B cell (primary cell): ENCODE measurements around the gene PPP1R16B. TPM values are rescaled to one million over a fixed set of nuclear protein-coding genes. Genes with fewer than 3 reads are reported as not detected.

ENCODE experiments used
- ATAC-seq: fragments of 200-7000 bp; cut with Tn5 transposase; one replicate; pipeline ENCODE4 v1.10.0; 2021; ENCODE audit warnings: low read depth, mild to moderate bottlenecking, moderate number of reproducible peaks, moderate library complexity
- CTCF ChIA-PET: fragments of 350-600 bp; sonication (Branson Sonifier 250); formaldehyde crosslinking; loops from one replicate; lab custom pipeline; 2021; ENCODE audit warnings: antibody characterized with exemption, inconsistent platforms; lab: Charles Lee
- POLR2A ChIA-PET: fragments of 350-600 bp; sonication (Branson Sonifier 250); formaldehyde crosslinking; loops from one replicate; lab custom pipeline; 2021; ENCODE audit warnings: antibody characterized with exemption; lab: Charles Lee
- DNase-seq: peaks from one replicate; pipeline ENCODE4 v3.0.0; 2013
- H2AFZ ChIP-seq: 2 replicates; pipeline ENCODE4 v1.6.1; 2012; ENCODE audit warnings: mild to moderate bottlenecking, low read depth, low read length; ENCODE audit not compliant: insufficient read depth, poor library complexity, severe bottlenecking
- H3K27ac ChIP-seq, 2 donors: 1 replicate in 1 of 2; 2 replicates in 1 of 2; pipeline ENCODE4 v1.5.1; 2012 to 2013; ENCODE audit warnings: low read length in 2 of 2, mild to moderate bottlenecking in 2 of 2, moderate library complexity in 1 of 2
- H3K27me3 ChIP-seq, 4 experiments: fragments of 200-600 bp in 1 of 4; sonication (generic) in 1 of 4; replicated peaks in 1 of 4; 1 replicate in 2 of 4; 2 replicates in 2 of 4; pipeline versions ENCODE4 v1.6.1 to v1.7.0; 2013 to 2016; ENCODE audit warnings: low read length in 3 of 4, mild to moderate bottlenecking in 2 of 4, mixed read lengths in 1 of 4, moderate library complexity in 1 of 4; ENCODE audit not compliant: insufficient read depth in 4 of 4, control insufficient read depth in 3 of 4; ENCODE audit errors: control extremely low read depth in 1 of 4
- H3K36me3 ChIP-seq, 2 experiments: replicated peaks in 1 of 2; 1 replicate in 1 of 2; 2 replicates in 1 of 2; pipeline versions ENCODE4 v1.6.1 to v1.7.1; 2013; ENCODE audit warnings: low read length in 1 of 2; ENCODE audit not compliant: insufficient read depth in 2 of 2, control insufficient read depth in 1 of 2; ENCODE audit errors: control extremely low read depth in 1 of 2, extremely low read depth in 1 of 2
- H3K4me1 ChIP-seq, 2 donors: fragments of 200-600 bp in 1 of 2; sonication (generic) in 1 of 2; 1 replicate in 1 of 2; 2 replicates in 1 of 2; pipeline versions ENCODE4 v1.5.1 to v1.6.1; 2013 to 2017; ENCODE audit warnings: low read length in 2 of 2; ENCODE audit not compliant: control insufficient read depth in 2 of 2, insufficient read depth in 2 of 2
- H3K4me2 ChIP-seq: replicated peaks from 2 replicates; pipeline ENCODE3; 2012; ENCODE audit warnings: mild to moderate bottlenecking, low read depth, low read length; ENCODE audit not compliant: poor library complexity, severe bottlenecking
- H3K4me3 ChIP-seq, 5 experiments: fragments of 200-600 bp in 1 of 5; sonication (generic) in 1 of 5; 1 replicate in 3 of 5; 2 replicates in 2 of 5; pipeline versions ENCODE4 v1.5.1 to v1.7.0; 2011 to 2016; ENCODE audit warnings: low read length in 4 of 5, mild to moderate bottlenecking in 4 of 5, low read depth in 2 of 5, control low read depth in 1 of 5, moderate library complexity in 1 of 5; ENCODE audit not compliant: insufficient read depth in 1 of 5; ENCODE audit errors: control extremely low read depth in 1 of 5, extremely low read depth in 1 of 5
- H3K79me2 ChIP-seq: fragments of 200-600 bp; sonication (generic); one replicate; pipeline ENCODE4 v1.6.0; 2016; ENCODE audit warnings: low read length; ENCODE audit not compliant: control insufficient read depth, insufficient read depth
- H3K9ac ChIP-seq: fragments of 200-600 bp; sonication (generic); 2 replicates; pipeline ENCODE4 v1.6.1; 2017; ENCODE audit warnings: mild to moderate bottlenecking, low read length, moderate library complexity
- H3K9me3 ChIP-seq, 3 donors: one replicate each; pipeline versions ENCODE4 v1.6.1 to v1.7.1; 2013; ENCODE audit warnings: low read length in 2 of 3; ENCODE audit not compliant: control insufficient read depth in 2 of 3, insufficient read depth in 1 of 3; ENCODE audit errors: control extremely low read depth in 1 of 3
- H4K20me1 ChIP-seq: 2 replicates; pipeline ENCODE4 v1.6.0; 2012; ENCODE audit warnings: mild to moderate bottlenecking, low read length; ENCODE audit not compliant: insufficient read depth, control insufficient read depth, poor library complexity, severe bottlenecking
- H3K27ac Mint-ChIP-seq: one replicate; pipeline ENCODE4 v1.8.0; 2021; ENCODE audit warnings: mixed read lengths
- H3K27me3 Mint-ChIP-seq: one replicate; pipeline ENCODE4 v1.8.0; 2021; ENCODE audit warnings: mixed read lengths
- H3K4me1 Mint-ChIP-seq: one replicate; pipeline ENCODE4 v1.8.0; 2021; ENCODE audit warnings: mixed read lengths
- H3K4me3 Mint-ChIP-seq: one replicate; pipeline ENCODE4 v1.8.0; 2021; ENCODE audit warnings: mixed read lengths
- H3K9me3 Mint-ChIP-seq: one replicate; pipeline ENCODE4 v1.8.0; 2022; ENCODE audit warnings: mixed read lengths; ENCODE audit not compliant: insufficient read depth
- CTCF ChIP-seq: fragments of 200-600 bp; IDR thresholded peaks from one replicate; pipeline ENCODE4 v1.8.0; 2022; ENCODE audit warnings: antibody characterized with exemption, mild to moderate bottlenecking
- EZH2 ChIP-seq: IDR thresholded peaks from 2 replicates; pipeline ENCODE4 v1.6.1; 2012; ENCODE audit warnings: borderline replicate concordance, low read depth, mild to moderate bottlenecking, moderate library complexity, low read length; ENCODE audit not compliant: insufficient read depth, poor library complexity, severe bottlenecking
- WGBS: methylation state at CpG from one replicate; pipeline ENCODE4 v1.1.5; 2013; ENCODE audit warnings: missing lambda C conversion rate; ENCODE audit not compliant: insufficient coverage; 5-methylcytosine and 5-hydroxymethylcytosine counted together
- intact Hi-C: fragments of 100-400 bp; cut with micrococcal nuclease; formaldehyde crosslinking; loops from one replicate; pipeline ENCODE4 v1.10.0; 2022
- polyA plus RNA-seq: library from polyadenylated mRNA; depleted of rRNA; stranded (reverse); fragments of >200 nt; gene quantifications from 2 replicates; pipeline ENCODE4 v1.2.3, GENCODE V29; 2012
- total RNA-seq, 2 donors: library from RNA; stranded (reverse); fragments of 120-200 nt in 1 of 2; gene quantifications; 1 replicate in 1 of 2; 2 replicates in 1 of 2; pipeline versions ENCODE4 v1.2.3 to v1.2.4, GENCODE V29; 2013 to 2022

PPP1R16B gene
- total and polyA plus RNA-seq, 2 donors (not counting 1 experiment from before 2014, with no cell fraction given) = 58.8 to 108 TPM

DNA sequence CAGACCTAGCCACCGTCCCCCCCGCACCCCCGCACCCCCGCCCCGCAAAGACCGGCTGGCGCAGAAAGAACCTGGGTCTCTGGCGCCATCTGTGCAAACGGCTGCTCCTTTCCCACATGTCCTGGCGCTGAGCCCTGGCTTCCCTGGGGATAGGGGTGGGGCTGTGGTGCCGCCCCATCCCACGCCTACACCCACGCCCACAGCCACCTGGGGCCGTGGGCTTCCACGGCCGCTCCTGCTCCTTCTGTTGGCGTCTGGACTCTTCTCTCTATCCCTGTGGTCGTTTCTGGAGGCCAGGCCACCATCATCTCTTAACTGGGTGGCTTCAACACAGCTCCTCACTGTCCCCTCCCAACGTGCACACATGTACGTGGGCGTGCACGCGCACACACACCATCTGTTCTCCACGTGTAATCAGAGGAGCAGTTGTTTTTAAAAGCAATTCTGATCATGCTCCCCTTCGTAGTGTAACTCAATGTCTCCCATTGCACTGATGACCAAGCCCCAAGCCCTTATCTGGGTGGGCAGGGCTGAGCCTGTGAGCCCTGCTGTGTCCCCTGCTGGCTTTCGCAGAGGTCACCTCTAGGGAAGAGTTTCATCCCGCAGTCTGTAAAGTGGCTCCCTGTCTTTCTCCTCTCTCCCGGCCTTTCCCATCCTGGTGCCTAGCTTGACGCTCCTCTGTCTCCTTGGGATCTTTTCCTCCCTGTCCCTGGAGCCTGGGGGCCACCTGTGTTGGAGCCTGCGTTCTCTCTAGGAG, 88.8 kb downstream of the PPP1R16B start:
- Histone ChIP-seq H4K20me1 (peaks cover 29% of the 10 kb centered on the region), H3K27me3 (no peaks in the 10 kb centered on the region), H2AFZ (no peak overlapping the region), H3K36me3 (peaks cover 2 to 68% of the 10 kb centered on the region in 2 experiments), H3K27ac (peak overlapping the region in 1 of 2 donors; percentile 25), H3K9me3 (peaks cover 0 to 4% (median 4%) of the 10 kb centered on the region in 3 donors), H3K4me1 (peaks cover 22 to 48% of the 10 kb centered on the region in 2 donors), H3K4me2 (peak overlapping the region; percentile 56), H3K4me3 (no peak overlapping the region), H3K79me2 (peaks cover 89% of the 10 kb centered on the region), H3K9ac (no peak overlapping the region)
- TF ChIP-seq EZH2 (no peak), CTCF (peak; percentile 38)
- WGBS = 53% methylated on average over 14 of the region's 30 CpGs
- peak overlapping the region; percentile 60 for H3K4me3 Mint-ChIP-seq
- CTCF ChIA-PET = interaction anchor here (0.9 to 11.0 kb wide), 26 partner anchors 8 to 246 kb away, joined by 3 to 141 read pairs (median 5); partner anchors contain the start of genes ACTR5, DHX35 and PPP1R16B
- POLR2A ChIA-PET = interaction anchor here (3.7 kb wide), 1 partner anchor 88 kb away, joined by 43 read pairs; the partner anchor contains the start of gene PPP1R16B
- peak overlapping the region; percentile 89 for H3K27ac Mint-ChIP-seq
- H3K27me3 Mint-ChIP-seq = no peaks in the 10 kb centered on the region
- no peaks in the 10 kb centered on the region for H3K9me3 Mint-ChIP-seq
- intact Hi-C loops = loop anchor here (5.0 kb wide), 2 partner anchors 67 to 147 kb away; partner anchors contain the start of gene ACTR5
- ATAC-seq (peak; percentile 4), DNase-seq (peak; percentile 35)
- H3K4me1 Mint-ChIP-seq = peaks cover 52% of the 10 kb centered on the region
